Measurements from ENCODE around the gene OSBPL1A. TPM values are rescaled to one million over a fixed set of nuclear protein-coding genes. Genes with fewer than 3 reads are reported as not detected.
A peak's percentile ranks its signal among the peaks of the same experiment; 100 is the strongest.

OSBPL1A gene
- total RNA-seq, 4 donors from 2014 or later, result 19.1 to 46.7 (median 24.8) TPM

GRCh38 chr18:24397131-24397693 is 412 bp downstream of the OSBPL1A start:
- TF ChIP-seq POLR2A (IDR thresholded peaks at IDR 0.05), result no peak
- no peak for TF ChIP-seq CTCF (IDR thresholded peaks at IDR 0.05)
- 0% methylated on average over 19 to 43 of the region's 50 CpGs for WGBS, 2 donors
- peak; percentile 91 to 96 for DNase-seq (ENCODE audit: low spot score in 2 of 2)
- peak overlapping the region; percentile 62 for H3K4me3 ChIP-seq (ENCODE audit: low read depth, poor library complexity, severe bottlenecking)
- intact Hi-C loops (cut with DNase I; ENCODE audit: low total_unique reads), result no loop called here

- TF ChIP-seq CTCF (IDR thresholded peaks at IDR 0.05), result no peak
- no peak for TF ChIP-seq POLR2A (IDR thresholded peaks at IDR 0.05)
- intact Hi-C loops (cut with DNase I; ENCODE audit: low total_unique reads), result no loop called here
- H3K4me3 ChIP-seq (ENCODE audit: low read depth, poor library complexity, severe bottlenecking), result no peak overlapping the region
- WGBS, 2 donors, result 62 to 65% methylated on average over 8 of the region's 8 CpGs
- no peak for DNase-seq (ENCODE audit: low spot score in 2 of 2)
Observed at GRCh38 chr18:24396082-24396633, 1.5 kb downstream of the OSBPL1A start.

GRCh38 chr18:24395049-24395795 is 2.4 kb downstream of the OSBPL1A start:
- WGBS, 2 donors, result 60 to 66% methylated on average over 11 of the region's 11 CpGs
- no peak overlapping the region for H3K4me3 ChIP-seq (ENCODE audit: low read depth, poor library complexity, severe bottlenecking)
- no peak for DNase-seq (ENCODE audit: low spot score in 2 of 2)
- TF ChIP-seq CTCF (IDR thresholded peaks at IDR 0.05) (no peak), POLR2A (IDR thresholded peaks at IDR 0.05) (no peak)
- intact Hi-C loops (cut with DNase I; ENCODE audit: low total_unique reads), result no loop called here

- DNase-seq (ENCODE audit: low spot score in 2 of 2), result no peak
- no peak overlapping the region for H3K4me3 ChIP-seq (ENCODE audit: low read depth, poor library complexity, severe bottlenecking)
- intact Hi-C loops (cut with DNase I; ENCODE audit: low total_unique reads), result no loop called here
- TF ChIP-seq POLR2A (IDR thresholded peaks at IDR 0.05) (no peak), CTCF (IDR thresholded peaks at IDR 0.05) (no peak)
- WGBS, 2 donors, result 67 to 80% methylated on average over 3 of the region's 3 CpGs
Observed at GRCh38 chr18:24388957-24389356, 8.7 kb downstream of the OSBPL1A start.

- H3K4me3 ChIP-seq (ENCODE audit: low read depth, poor library complexity, severe bottlenecking), result no peak overlapping the region
- intact Hi-C loops (cut with DNase I; ENCODE audit: low total_unique reads), result no loop called here
- no peak for DNase-seq (ENCODE audit: low spot score in 2 of 2)
- no peak for TF ChIP-seq CTCF (IDR thresholded peaks at IDR 0.05)
- TF ChIP-seq POLR2A (IDR thresholded peaks at IDR 0.05), result no peak
- 94 to 97% methylated on average over 6 of the region's 6 CpGs for WGBS, 2 donors
Observed at GRCh38 chr18:24386681-24387080, 10.9 kb downstream of the OSBPL1A start.

All from lower leg skin (tissue), 4 donors.